Measurements from ENCODE around the gene NUP62.
A peak's percentile ranks its signal among the peaks of the same experiment; 100 is the strongest.

NUP62 gene

GRCh38 chr19:49924004-49924880 is 5.1 kb downstream of the NUP62 start:
- Histone ChIP-seq H3K27ac (ENCODE audit: low read depth, low read length) (no peak overlapping the region), H3K9me3 (ENCODE audit: insufficient read depth, low read depth, low read length) (no peaks in the 10 kb centered on the region), H3K36me3 (ENCODE audit: insufficient read depth, low read length) (peaks cover 71% of the 10 kb centered on the region), H3K27me3 (ENCODE audit: insufficient read depth, low read length) (no peaks in the 10 kb centered on the region), H3K4me3 (ENCODE audit: low read length) (no peak overlapping the region), H3K4me1 (ENCODE audit: insufficient read depth, low read length) (peaks cover 14% of the 10 kb centered on the region; the same call in 1 of the 2 replicates), H3K9ac (ENCODE audit: low read depth, low read length) (no peak overlapping the region)
- 95% methylated on average over 25 of the region's 25 CpGs for WGBS

GRCh38 chr19:49923055-49924003 is 6.0 kb downstream of the NUP62 start:
- peaks cover 77% of the 10 kb centered on the region for H3K36me3 ChIP-seq (ENCODE audit: insufficient read depth, low read length)
- no peaks in the 10 kb centered on the region for H3K27me3 ChIP-seq (ENCODE audit: insufficient read depth, low read length)
- peaks cover 14% of the 10 kb centered on the region; the same call in 1 of the 2 replicates for H3K4me1 ChIP-seq (ENCODE audit: insufficient read depth, low read length)
- H3K9ac ChIP-seq (ENCODE audit: low read depth, low read length): peak overlapping the region; percentile 38; the same call in 1 of the 2 replicates
- no peaks in the 10 kb centered on the region for H3K9me3 ChIP-seq (ENCODE audit: insufficient read depth, low read depth, low read length)
- WGBS: 94% methylated on average over 31 of the region's 31 CpGs
- no peak overlapping the region for H3K4me3 ChIP-seq (ENCODE audit: low read length)
- H3K27ac ChIP-seq (ENCODE audit: low read depth, low read length): no peak overlapping the region

GRCh38 chr19:49921871-49922795 is 7.2 kb downstream of the NUP62 start:
- Histone ChIP-seq H3K27ac (ENCODE audit: low read depth, low read length) (no peak overlapping the region), H3K4me1 (ENCODE audit: insufficient read depth, low read length) (peaks cover 8% of the 10 kb centered on the region; the same call in 1 of the 2 replicates), H3K9ac (ENCODE audit: low read depth, low read length) (peak overlapping the region; percentile 38; the same call in 1 of the 2 replicates), H3K36me3 (ENCODE audit: insufficient read depth, low read length) (peaks cover 77% of the 10 kb centered on the region), H3K27me3 (ENCODE audit: insufficient read depth, low read length) (no peaks in the 10 kb centered on the region), H3K9me3 (ENCODE audit: insufficient read depth, low read depth, low read length) (no peaks in the 10 kb centered on the region), H3K4me3 (ENCODE audit: low read length) (no peak overlapping the region)
- 90% methylated on average over 21 of the region's 22 CpGs for WGBS

GRCh38 chr19:49920624-49921363 is 8.5 kb downstream of the NUP62 start:
- 96% methylated on average over 24 of the region's 24 CpGs for WGBS
- no peak overlapping the region for H3K27ac ChIP-seq (ENCODE audit: low read depth, low read length)
- H3K27me3 ChIP-seq (ENCODE audit: insufficient read depth, low read length): no peaks in the 10 kb centered on the region
- H3K9me3 ChIP-seq (ENCODE audit: insufficient read depth, low read depth, low read length): no peaks in the 10 kb centered on the region
- no peak overlapping the region for H3K9ac ChIP-seq (ENCODE audit: low read depth, low read length)
- peaks cover 11% of the 10 kb centered on the region; the same call in 1 of the 2 replicates for H3K4me1 ChIP-seq (ENCODE audit: insufficient read depth, low read length)
- peaks cover 69% of the 10 kb centered on the region for H3K36me3 ChIP-seq (ENCODE audit: insufficient read depth, low read length)
- no peak overlapping the region for H3K4me3 ChIP-seq (ENCODE audit: low read length)

GRCh38 chr19:49918089-49918488 is 11.2 kb downstream of the NUP62 start:
- Histone ChIP-seq H3K9ac (ENCODE audit: low read depth, low read length) (no peak overlapping the region), H3K4me1 (ENCODE audit: insufficient read depth, low read length) (peaks cover 11% of the 10 kb centered on the region; the same call in 1 of the 2 replicates)
- WGBS: 98% methylated on average over 8 of the region's 8 CpGs

GRCh38 chr19:49916839-49917733 is 12.2 kb downstream of the NUP62 start:
- H3K27ac ChIP-seq (ENCODE audit: low read depth, low read length): no peak overlapping the region
- H3K4me1 ChIP-seq (ENCODE audit: insufficient read depth, low read length): peaks cover 7% of the 10 kb centered on the region; the same call in 1 of the 2 replicates
- WGBS: 85% methylated on average over 21 of the region's 21 CpGs
- no peaks in the 10 kb centered on the region for H3K9me3 ChIP-seq (ENCODE audit: insufficient read depth, low read depth, low read length)
- no peak overlapping the region for H3K9ac ChIP-seq (ENCODE audit: low read depth, low read length)
- H3K36me3 ChIP-seq (ENCODE audit: insufficient read depth, low read length): peaks cover 64% of the 10 kb centered on the region
- no peaks in the 10 kb centered on the region for H3K27me3 ChIP-seq (ENCODE audit: insufficient read depth, low read length)
- H3K4me3 ChIP-seq (ENCODE audit: low read length): no peak overlapping the region

More at GRCh38 chr19:49918089-49918488, 11.2 kb downstream of the NUP62 start:
- H3K9me3 ChIP-seq (ENCODE audit: insufficient read depth, low read depth, low read length): no peaks in the 10 kb centered on the region
- H3K27ac ChIP-seq (ENCODE audit: low read depth, low read length): no peak overlapping the region
- H3K36me3 ChIP-seq (ENCODE audit: insufficient read depth, low read length): peaks cover 66% of the 10 kb centered on the region
- no peak overlapping the region for H3K4me3 ChIP-seq (ENCODE audit: low read length)
- no peaks in the 10 kb centered on the region for H3K27me3 ChIP-seq (ENCODE audit: insufficient read depth, low read length)

GRCh38 chr19:49915271-49915670 is 14.0 kb downstream of the NUP62 start:
- Histone ChIP-seq H3K27ac (ENCODE audit: low read depth, low read length) (no peak overlapping the region), H3K9me3 (ENCODE audit: insufficient read depth, low read depth, low read length) (no peaks in the 10 kb centered on the region), H3K4me1 (ENCODE audit: insufficient read depth, low read length) (0 out of 2 replicates have a peak, but pooled peaks cover 3% of the 10 kb centered on the region), H3K27me3 (ENCODE audit: insufficient read depth, low read length) (no peaks in the 10 kb centered on the region), H3K36me3 (ENCODE audit: insufficient read depth, low read length) (peaks cover 66% of the 10 kb centered on the region), H3K9ac (ENCODE audit: low read depth, low read length) (no peak overlapping the region), H3K4me3 (ENCODE audit: low read length) (no peak overlapping the region)
- WGBS: 97% methylated on average over 6 of the region's 6 CpGs

- H3K27me3 ChIP-seq (ENCODE audit: insufficient read depth, low read length): no peaks in the 10 kb centered on the region
- H3K27ac ChIP-seq (ENCODE audit: low read depth, low read length): no peak overlapping the region
- H3K9ac ChIP-seq (ENCODE audit: low read depth, low read length): no peak overlapping the region
- no peaks in the 10 kb centered on the region for H3K9me3 ChIP-seq (ENCODE audit: insufficient read depth, low read depth, low read length)
- 94% methylated on average over 10 of the region's 10 CpGs for WGBS
- 0 out of 2 replicates have a peak, but pooled peaks cover 3% of the 10 kb centered on the region for H3K4me1 ChIP-seq (ENCODE audit: insufficient read depth, low read length)
- peaks cover 77% of the 10 kb centered on the region for H3K36me3 ChIP-seq (ENCODE audit: insufficient read depth, low read length)
- H3K4me3 ChIP-seq (ENCODE audit: low read length): no peak overlapping the region
Observed at GRCh38 chr19:49913720-49914119, 15.6 kb downstream of the NUP62 start.

- H3K9me3 ChIP-seq (ENCODE audit: insufficient read depth, low read depth, low read length): no peaks in the 10 kb centered on the region
- 91% methylated on average over 21 of the region's 21 CpGs for WGBS
- no peak overlapping the region for H3K9ac ChIP-seq (ENCODE audit: low read depth, low read length)
- H3K36me3 ChIP-seq (ENCODE audit: insufficient read depth, low read length): peaks cover 78% of the 10 kb centered on the region
- no peak overlapping the region for H3K4me3 ChIP-seq (ENCODE audit: low read length)
- 0 out of 2 replicates have a peak, but pooled peaks cover 3% of the 10 kb centered on the region for H3K4me1 ChIP-seq (ENCODE audit: insufficient read depth, low read length)
- H3K27ac ChIP-seq (ENCODE audit: low read depth, low read length): no peak overlapping the region
- no peaks in the 10 kb centered on the region for H3K27me3 ChIP-seq (ENCODE audit: insufficient read depth, low read length)
Observed at GRCh38 chr19:49912965-49913685, 16.2 kb downstream of the NUP62 start.
